Heart left ventricle (tissue), 16 donors: ENCODE data around the gene TMTC2. TPM values are rescaled to one million over a fixed set of nuclear protein-coding genes. Genes with fewer than 3 reads are reported as not detected.
"Not testable (repeated sequence)": the region's sequence is repeated elsewhere in the genome, so short reads cannot be mapped to it uniquely, and the experiment has no call there.

Experiments used
- ATAC-seq, 4 donors: fragments of 200-7000 bp; cut with Tn5 transposase; one replicate each; pipeline ENCODE4 v1.9.1; 2020 to 2022; ENCODE audit warnings: moderate library complexity in 4 of 4, mild to moderate bottlenecking in 3 of 4, moderate number of reproducible peaks in 1 of 4
- DNase-seq, 5 donors: peaks; one replicate each; pipeline ENCODE4 v3.0.0-alpha.2; 2020
- H3K27ac ChIP-seq, 12 donors: fragments of 200-600 bp; sonication (generic) in 4 of 12; one replicate each; pipeline versions ENCODE4 v1.5.0 to v1.8.0; 2016 to 2022; ENCODE audit warnings: mild to moderate bottlenecking in 2 of 12
- H3K27me3 ChIP-seq, 9 donors: fragments of 200-600 bp; sonication (generic) in 2 of 9; one replicate each; pipeline versions ENCODE4 v1.5.1 to v1.8.0; 2016 to 2022; ENCODE audit warnings: mild to moderate bottlenecking in 3 of 9
- H3K36me3 ChIP-seq, 9 donors: fragments of 200-600 bp; sonication (generic) in 2 of 9; one replicate each; pipeline versions ENCODE4 v1.5.0 to v1.8.0; 2018 to 2022; ENCODE audit warnings: mild to moderate bottlenecking in 2 of 9
- H3K4me1 ChIP-seq, 12 donors: fragments of 200-600 bp; sonication (generic) in 4 of 12; one replicate each; pipeline versions ENCODE4 v1.5.0 to v1.8.0; 2016 to 2022; ENCODE audit warnings: mild to moderate bottlenecking in 3 of 12
- H3K4me3 ChIP-seq, 12 donors: fragments of 200-600 bp; sonication (generic) in 4 of 12; one replicate each; pipeline versions ENCODE4 v1.5.0 to v1.8.0; 2017 to 2022; ENCODE audit warnings: mild to moderate bottlenecking in 9 of 12, moderate library complexity in 4 of 12
- H3K9me3 ChIP-seq, 12 donors: fragments of 200-600 bp; sonication (generic) in 4 of 12; one replicate each; pipeline versions ENCODE4 v1.5.0 to v1.8.0; 2016 to 2022; ENCODE audit warnings: mild to moderate bottlenecking in 1 of 12
- POLR2A ChIP-seq, 2 donors: fragments of 450-650 bp; IDR thresholded peaks; one replicate each; pipeline ENCODE4 v1.6.1; 2017; ENCODE audit warnings: antibody characterized with exemption in 2 of 2, mild to moderate bottlenecking in 2 of 2, moderate library complexity in 2 of 2
- WGBS, 4 donors: extraction: QIAGEN DNeasy Blood & Tissue Kit in 2 of 4; methylation state at CpG; one replicate each; pipeline versions ENCODE4 v1.1.5 to v1.1.7; 2013 to 2018; 5-methylcytosine and 5-hydroxymethylcytosine counted together
- intact Hi-C, 10 donors: fragments of 100-400 bp; cut with DNase I; formaldehyde crosslinking; loops; one replicate each; pipeline versions ENCODE4 v1.11.1 to v1.14.2; 2022
- polyA plus RNA-seq, 2 donors: library from polyadenylated mRNA; stranded (reverse); fragments of 200-250 nt; gene quantifications; one replicate each; pipeline ENCODE4 v1.2.3, GENCODE V29; 2013
- total RNA-seq, 9 donors: library from RNA; depleted of rRNA in 2 of 9; stranded (reverse); fragments of >200 nt in 2 of 9; fragmentation: NEBNext Ultra II Directional in 3 of 9; extraction: Animal tissue kit (Norgen Biotek cat#: 25700) in 3 of 9; gene quantifications; one replicate each; pipeline versions ENCODE4 v1.1.0 to v1.2.4, GENCODE V29; 2016 to 2023
- TF ChIP-seq, protein P1 (sequence below), 12 donors: fragments of 200-600 bp; sonication (generic) in 4 of 12; IDR thresholded peaks; one replicate each; pipeline versions ENCODE4 v1.5.0 to v1.8.0; 2018 to 2022; ENCODE audit warnings: antibody characterized with exemption in 12 of 12, mild to moderate bottlenecking in 5 of 12
- donor health status: ischemic (EF 13 %, LVEDD 7.1; RV severe dilation, severe dysfunction).
- donor health status: healthy with polysubstance abuse.
- donor health status: DM: no; HTN: yes; CAD: no.
- donor health status: DM: no; HTN: no; CAD: no.
- donor health status: ischemic (EF 25% LVEDD 6.9; RV normal size, moderate dysfunction).
- donor health status: ischemic (EF 25% LVEDD 5.7; RV mildly dilated, moderate dysfunction).
- donor health status: healthy.
- donor health status: DM: yes; HTN: yes; CAD: no.
- donor health status: ischemic (EF 35%, LVEDD 5.7; RV mildly dilated, moderate dysfunction).
- donor health status: nonischemic (EF 11% LVEDD 7.7; RV severe dilation, severe dysfunction).
- donor health status: DM: yes; HTN: yes; CAD: no.
- donor health status: PGD.
- donor health status: ischemic (EF 29% LVEDD 5.4; RV normal size, mild dysfunction).
- donor health status: nonischemic (EF 23%, LVEDD 6.1; RV moderate dilation, normal function).

TMTC2 gene
- total and polyA plus RNA-seq, 11 donors = 1.1 to 5.7 (median 3.3) TPM

GRCh38 chr12:82803201-82803600, 116.5 kb downstream of the TMTC2 start:
- no peaks in the 10 kb centered on the region for H3K27me3 ChIP-seq
- intact Hi-C loops = no loop called here
- DNase-seq (no peak), ATAC-seq (no peak)
- H3K4me1 ChIP-seq = no peaks in the 10 kb centered on the region
- H3K27ac ChIP-seq = no peak overlapping the region
- H3K36me3 ChIP-seq = no peaks in the 10 kb centered on the region
- no peak overlapping the region for H3K4me3 ChIP-seq
- WGBS, 4 donors = 67 to 89% (median 75%) methylated on average over 3 of the region's 3 CpGs
- TF ChIP-seq, protein P1, sequence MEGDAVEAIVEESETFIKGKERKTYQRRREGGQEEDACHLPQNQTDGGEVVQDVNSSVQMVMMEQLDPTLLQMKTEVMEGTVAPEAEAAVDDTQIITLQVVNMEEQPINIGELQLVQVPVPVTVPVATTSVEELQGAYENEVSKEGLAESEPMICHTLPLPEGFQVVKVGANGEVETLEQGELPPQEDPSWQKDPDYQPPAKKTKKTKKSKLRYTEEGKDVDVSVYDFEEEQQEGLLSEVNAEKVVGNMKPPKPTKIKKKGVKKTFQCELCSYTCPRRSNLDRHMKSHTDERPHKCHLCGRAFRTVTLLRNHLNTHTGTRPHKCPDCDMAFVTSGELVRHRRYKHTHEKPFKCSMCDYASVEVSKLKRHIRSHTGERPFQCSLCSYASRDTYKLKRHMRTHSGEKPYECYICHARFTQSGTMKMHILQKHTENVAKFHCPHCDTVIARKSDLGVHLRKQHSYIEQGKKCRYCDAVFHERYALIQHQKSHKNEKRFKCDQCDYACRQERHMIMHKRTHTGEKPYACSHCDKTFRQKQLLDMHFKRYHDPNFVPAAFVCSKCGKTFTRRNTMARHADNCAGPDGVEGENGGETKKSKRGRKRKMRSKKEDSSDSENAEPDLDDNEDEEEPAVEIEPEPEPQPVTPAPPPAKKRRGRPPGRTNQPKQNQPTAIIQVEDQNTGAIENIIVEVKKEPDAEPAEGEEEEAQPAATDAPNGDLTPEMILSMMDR (IDR thresholded peaks at IDR 0.05) = no peak
- no peak for TF ChIP-seq POLR2A (IDR thresholded peaks at IDR 0.05)
- no peaks in the 10 kb centered on the region for H3K9me3 ChIP-seq

GRCh38 chr12:82804601-82805000, 117.9 kb downstream of the TMTC2 start:
- H3K9me3 ChIP-seq = no peaks in the 10 kb centered on the region
- no peak overlapping the region for H3K27ac ChIP-seq
- H3K4me1 ChIP-seq = no peaks in the 10 kb centered on the region
- no peaks in the 10 kb centered on the region for H3K27me3 ChIP-seq
- WGBS, 4 donors = 95 to 100% (median 97%) methylated on average over 2 of the region's 2 CpGs
- intact Hi-C loops = no loop called here
- H3K4me3 ChIP-seq = no peak overlapping the region
- ATAC-seq (no peak), DNase-seq (no peak)
- H3K36me3 ChIP-seq = no peaks in the 10 kb centered on the region
- no peak for TF ChIP-seq POLR2A (IDR thresholded peaks at IDR 0.05)

- H3K36me3 ChIP-seq, H3K4me3 ChIP-seq, H3K4me1 ChIP-seq, H3K9me3 ChIP-seq, H3K27me3 ChIP-seq, ATAC-seq, intact Hi-C loops, DNase-seq, H3K27ac ChIP-seq: not testable (repeated sequence)
- 88 to 95% (median 93%) methylated on average over 2 of the region's 2 CpGs for WGBS, 4 donors
These were observed 118.3 kb downstream of the TMTC2 start for GRCh38 chr12:82805004-82805403.

GRCh38 chr12:82805812-82806497, 119.2 kb downstream of the TMTC2 start:
- intact Hi-C loops = no loop called here
- H3K9me3 ChIP-seq = no peaks in the 10 kb centered on the region

DNA sequence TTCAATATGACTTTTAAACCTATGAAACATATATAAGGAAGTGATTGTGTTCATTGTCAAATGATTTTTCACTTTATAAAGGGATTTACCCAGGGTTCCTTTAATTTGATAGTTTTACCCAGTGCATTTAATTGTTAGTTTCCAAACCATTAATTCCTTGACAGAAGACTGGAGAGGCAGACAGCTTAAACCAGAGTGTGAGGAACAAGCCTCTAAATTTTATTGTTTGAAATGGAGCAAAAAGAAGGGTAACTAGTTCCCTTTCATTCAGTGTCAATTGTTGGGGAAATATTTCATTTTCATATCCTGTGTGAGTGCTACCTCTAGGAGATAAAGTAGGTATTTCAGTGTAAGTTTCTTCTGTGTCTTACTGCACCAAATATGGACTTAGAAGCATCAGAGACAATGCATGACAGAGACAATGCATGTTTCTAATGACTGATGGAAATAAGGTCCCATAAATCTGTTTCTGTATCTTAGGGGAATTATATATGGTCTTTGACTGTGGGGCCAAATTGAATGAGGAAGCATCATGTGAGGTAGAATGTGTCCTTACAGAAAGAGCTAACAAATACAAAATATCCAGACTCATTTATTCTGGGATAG, 120.5 kb downstream of the TMTC2 start:
- intact Hi-C loops = no loop called here
- DNase-seq = no peak
- Histone ChIP-seq H3K9me3 (no peaks in the 10 kb centered on the region), H3K4me3 (no peak overlapping the region), H3K36me3 (no peaks in the 10 kb centered on the region), H3K4me1 (no peaks in the 10 kb centered on the region), H3K27me3 (no peaks in the 10 kb centered on the region), H3K27ac (no peak overlapping the region)
- TF ChIP-seq, protein P1 (IDR thresholded peaks at IDR 0.05) = no peak
- TF ChIP-seq POLR2A (IDR thresholded peaks at IDR 0.05) = no peak
- no peak for ATAC-seq

More at GRCh38 chr12:82805812-82806497, 119.2 kb downstream of the TMTC2 start:
- H3K27ac ChIP-seq = no peak overlapping the region
- no peaks in the 10 kb centered on the region for H3K36me3 ChIP-seq
- H3K4me3 ChIP-seq = no peak overlapping the region
- ATAC-seq = no peak
- 91 to 95% (median 93%) methylated on average over 4 of the region's 4 CpGs for WGBS, 4 donors
- no peaks in the 10 kb centered on the region for H3K27me3 ChIP-seq
- DNase-seq = no peak
- no peak for TF ChIP-seq POLR2A (IDR thresholded peaks at IDR 0.05)
- TF ChIP-seq, protein P1 (IDR thresholded peaks at IDR 0.05) = no peak
- H3K4me1 ChIP-seq = no peaks in the 10 kb centered on the region
